Ishikawa (cell line): Measurements from ENCODE around the gene ETV5.

Experiments used
- CEBPB ChIP-seq: IDR thresholded peaks from 2 replicates; pipeline ENCODE4 v1.6.1; 2012
- CREB1 ChIP-seq: IDR thresholded peaks from 2 replicates; pipeline ENCODE4 v1.6.1; 2012; ENCODE audit warnings: low read depth
- EGR1 ChIP-seq: IDR thresholded peaks from 2 replicates; pipeline ENCODE4 v1.6.1; 2012
- EP300 ChIP-seq: IDR thresholded peaks from 2 replicates; pipeline ENCODE4 v1.6.1; 2012; ENCODE audit warnings: borderline replicate concordance
- FOXM1 ChIP-seq: IDR thresholded peaks from 2 replicates; pipeline ENCODE4 v1.6.1; 2012; ENCODE audit warnings: low read depth, borderline replicate concordance
- MAX ChIP-seq: IDR thresholded peaks from 2 replicates; pipeline ENCODE4 v1.6.1; 2012
- NFIC ChIP-seq: IDR thresholded peaks from 2 replicates; pipeline ENCODE4 v1.6.1; 2012
- RAD21 ChIP-seq: IDR thresholded peaks from 2 replicates; pipeline ENCODE4 v1.6.1; 2012; ENCODE audit warnings: low read depth
- REST ChIP-seq: IDR thresholded peaks from 2 replicates; pipeline ENCODE4 v1.6.1; 2012; ENCODE audit warnings: low read depth, mild to moderate bottlenecking
- TAF1 ChIP-seq: IDR thresholded peaks from 2 replicates; pipeline ENCODE4 v1.6.1; 2012; ENCODE audit warnings: low read depth, mild to moderate bottlenecking
- TCF12 ChIP-seq: IDR thresholded peaks from 2 replicates; pipeline ENCODE4 v1.6.1; 2012; ENCODE audit warnings: low read depth
- TEAD4 ChIP-seq: IDR thresholded peaks from 2 replicates; pipeline ENCODE4 v1.6.1; 2012
- USF1 ChIP-seq: IDR thresholded peaks from 2 replicates; pipeline ENCODE4 v1.6.1; 2012
- YY1 ChIP-seq: IDR thresholded peaks from 2 replicates; pipeline ENCODE4 v1.6.1; 2012; ENCODE audit warnings: low read depth
- ZBTB7A ChIP-seq: IDR thresholded peaks from 2 replicates; pipeline ENCODE4 v1.6.1; 2012; ENCODE audit warnings: low read depth

Gene ETV5

GRCh38 chr3:186119499-186119898, 10.6 kb upstream of the ETV5 start:
- TF ChIP-seq EP300 (no peak), MAX (no peak), USF1 (no peak), EGR1 (no peak), NFIC (no peak), ZBTB7A (no peak), TCF12 (no peak), RAD21 (no peak), CEBPB (no peak), CREB1 (no peak), FOXM1 (no peak), TEAD4 (no peak), TAF1 (no peak), REST (no peak), YY1 (no peak)

- no peak for TF ChIP-seq NFIC
- no peak for TF ChIP-seq USF1
- no peak for TF ChIP-seq TAF1
- no peak for TF ChIP-seq MAX
- TF ChIP-seq YY1 = no peak
- no peak for TF ChIP-seq TEAD4
- no peak for TF ChIP-seq EP300
- TF ChIP-seq REST = no peak
- TF ChIP-seq RAD21 = no peak
- no peak for TF ChIP-seq CEBPB
- TF ChIP-seq CREB1 = no peak
- TF ChIP-seq FOXM1 = no peak
- no peak for TF ChIP-seq TCF12
- TF ChIP-seq ZBTB7A = no peak
- TF ChIP-seq EGR1 = no peak
Measured at GRCh38 chr3:186118692-186119091, 9.8 kb upstream of the ETV5 start.

- TF ChIP-seq REST (no peak), FOXM1 (no peak), CREB1 (no peak), CEBPB (no peak), TEAD4 (no peak), YY1 (no peak), MAX (no peak), EP300 (no peak)
Measured at GRCh38 chr3:186117521-186118134, 8.7 kb upstream of the ETV5 start.

GRCh38 chr3:186115239-186115996, 6.5 kb upstream of the ETV5 start:
- TF ChIP-seq CREB1 (no peak), TAF1 (no peak), TCF12 (no peak), FOXM1 (no peak), NFIC (no peak), EGR1 (no peak), REST (no peak), EP300 (no peak), YY1 (no peak), MAX (no peak), RAD21 (no peak), TEAD4 (no peak), ZBTB7A (no peak), CEBPB (no peak)
